ENCODE measurements around the gene MUSTN1.

Gene MUSTN1

DNA sequence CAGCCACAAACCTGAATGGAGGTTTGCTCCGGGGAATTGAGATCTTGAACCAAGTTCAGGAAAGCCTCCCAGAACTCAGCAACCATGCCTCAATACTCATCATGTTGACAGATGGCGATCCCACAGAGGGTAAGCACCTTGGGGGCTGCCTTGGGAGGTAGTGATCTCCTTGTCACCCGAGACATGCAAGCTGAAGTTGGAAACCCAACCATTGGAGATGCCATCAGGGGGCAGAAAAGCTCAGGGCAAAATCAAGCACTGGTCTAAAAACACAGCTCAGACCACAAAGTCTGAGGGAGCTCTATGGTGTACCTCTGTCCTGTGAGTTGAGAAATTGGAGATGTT lies 51.6 kb downstream of the MUSTN1 start:
- DNase-seq = no peak

Data from inflammatory macrophage (primary cell).